NCI-H82 treated with DMSO at 0.1 percent for 48 hours (cell line): Measurements from ENCODE around the gene PRRC2A.

Source experiments
- DNase-seq: peaks from one replicate; lab custom pipeline; 2025; ENCODE audit not compliant: unreplicated experiment; lab: John Stamatoyannopoulos, UW

PRRC2A gene

DNA sequence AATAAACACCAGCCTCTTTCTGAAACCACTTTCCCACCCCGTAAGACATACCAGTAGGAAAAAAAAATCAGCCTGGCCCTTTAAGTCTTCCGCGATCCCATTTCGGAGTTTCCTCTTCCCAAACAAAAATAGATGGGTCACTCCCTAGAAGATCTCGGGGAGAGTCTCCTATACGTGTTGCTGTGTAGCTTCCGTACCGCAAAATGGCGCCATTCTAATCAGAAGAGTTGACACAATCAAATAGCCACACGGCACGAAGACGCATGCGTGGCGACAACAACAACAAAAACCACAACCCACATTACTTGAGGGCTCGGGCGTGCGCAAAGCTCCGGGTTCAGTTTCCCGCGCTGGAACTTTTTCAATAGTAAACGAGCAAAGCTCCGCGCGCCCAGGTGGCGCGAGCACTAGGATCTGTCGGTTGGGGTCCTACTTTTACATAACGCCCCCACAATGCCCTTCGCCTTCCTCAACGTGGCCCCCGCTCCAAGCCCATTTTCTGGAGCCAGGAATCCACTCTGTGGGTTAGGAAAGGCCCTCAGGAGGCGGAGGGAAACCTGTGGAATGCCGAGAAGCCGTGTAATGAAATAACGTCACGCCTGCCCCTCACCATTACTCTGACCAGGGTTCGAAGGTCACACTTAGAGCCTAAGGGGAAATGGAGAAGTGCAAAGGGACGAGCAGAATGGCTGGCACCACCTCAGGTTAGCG lies 44.4 kb downstream of the PRRC2A start, which contains the start of gene GPANK1:
Gene GPANK1 (minus strand): TSS at position 208 of the 711 bp plus-strand sequence. CDS start 519 bp downstream, outside the sequence.
- DNase-seq = peak; percentile 79

DNA sequence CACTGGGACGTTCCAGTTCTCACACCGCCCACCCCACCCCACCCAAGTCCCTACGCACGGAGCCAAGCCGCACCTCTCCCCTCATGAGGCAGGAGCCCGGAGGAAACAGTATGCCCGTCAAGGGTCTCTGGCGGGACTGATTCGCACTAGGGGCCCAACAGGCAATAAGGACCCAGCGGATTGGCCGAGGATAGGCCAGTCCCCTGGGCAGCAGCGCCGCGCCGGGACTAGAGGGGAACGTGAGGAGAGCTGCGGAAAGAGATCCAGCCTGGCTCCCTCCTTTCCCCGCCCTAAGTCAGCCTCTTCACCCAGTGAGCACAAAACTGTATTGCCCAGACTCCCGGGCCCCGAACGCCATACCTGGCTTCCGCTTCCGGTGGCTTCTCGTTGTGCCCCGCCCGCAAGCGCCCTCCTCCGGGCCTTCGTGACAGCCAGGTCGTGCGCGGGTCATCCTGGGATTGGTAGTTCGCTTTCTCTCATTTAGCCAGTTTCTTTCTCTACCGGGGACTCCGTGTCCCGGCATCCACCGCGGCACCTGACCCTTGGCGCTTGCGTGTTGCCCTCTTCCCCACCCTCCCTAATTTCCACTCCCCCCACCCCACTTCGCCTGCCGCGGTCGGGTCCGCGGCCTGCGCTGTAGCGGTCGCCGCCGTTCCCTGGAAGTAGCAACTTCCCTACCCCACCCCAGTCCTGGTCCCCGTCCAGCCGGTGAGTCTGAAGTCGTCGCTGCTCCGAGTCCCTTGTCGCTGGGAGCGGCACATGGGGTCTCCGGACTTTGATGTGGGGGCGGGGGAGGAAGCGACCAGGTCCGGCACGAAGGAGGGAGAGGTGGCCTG lies 45.2 kb downstream of the PRRC2A start, which contains the start of gene CSNK2B:
Gene CSNK2B (plus strand): TSS at position 580 of the 836 bp plus-strand sequence. CDS start 752 bp downstream, outside the sequence.
- DNase-seq = peak; percentile 99

DNA sequence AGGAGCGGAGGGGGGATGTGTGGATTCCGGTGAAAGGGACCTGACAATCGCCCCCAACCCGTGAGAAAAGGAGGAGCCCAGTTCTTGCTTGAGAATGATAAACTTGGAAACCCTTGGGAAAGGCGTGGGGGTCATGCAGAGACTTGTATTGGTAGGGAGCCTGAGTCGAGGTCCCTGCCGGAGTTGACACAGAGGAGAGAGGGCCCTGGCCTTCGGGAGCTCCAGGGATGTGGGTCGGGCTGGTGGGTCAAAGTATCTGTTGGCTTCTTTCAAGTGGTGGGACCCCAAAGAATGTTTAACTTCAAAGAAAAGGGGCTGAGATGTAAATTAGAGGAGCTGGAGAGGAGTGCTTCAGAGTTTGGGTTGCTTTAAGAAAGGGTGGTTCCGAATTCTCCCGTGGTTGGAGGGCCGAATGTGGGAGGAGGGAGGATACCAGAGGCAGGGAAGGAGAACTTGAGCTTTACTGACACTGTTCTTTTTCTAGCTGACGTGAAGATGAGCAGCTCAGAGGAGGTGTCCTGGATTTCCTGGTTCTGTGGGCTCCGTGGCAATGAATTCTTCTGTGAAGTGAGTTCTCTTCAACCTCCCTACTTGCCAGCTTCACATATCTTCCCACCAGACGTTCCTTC lies 45.9 kb downstream of the PRRC2A start:
- no peak for DNase-seq

DNA sequence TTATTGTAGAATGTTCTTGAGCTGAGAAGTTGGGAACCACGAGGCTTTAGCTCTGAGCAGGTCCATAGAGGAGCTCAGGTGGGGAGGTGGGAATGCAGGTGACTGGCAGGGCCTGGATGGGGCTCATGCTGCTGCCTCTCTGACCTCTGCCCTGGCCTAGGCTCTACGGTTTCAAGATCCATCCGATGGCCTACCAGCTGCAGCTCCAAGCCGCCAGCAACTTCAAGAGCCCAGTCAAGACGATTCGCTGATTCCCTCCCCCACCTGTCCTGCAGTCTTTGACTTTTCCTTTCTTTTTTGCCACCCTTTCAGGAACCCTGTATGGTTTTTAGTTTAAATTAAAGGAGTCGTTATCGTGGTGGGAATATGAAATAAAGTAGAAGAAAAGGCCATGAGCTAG lies 49.2 kb downstream of the PRRC2A start, which contains the start of gene LY6G5B:
Gene LY6G5B (plus strand): TSS at position 301 of the 400 bp plus-strand sequence. CDS start 975 bp downstream, outside the sequence.
- DNase-seq = no peak

DNA sequence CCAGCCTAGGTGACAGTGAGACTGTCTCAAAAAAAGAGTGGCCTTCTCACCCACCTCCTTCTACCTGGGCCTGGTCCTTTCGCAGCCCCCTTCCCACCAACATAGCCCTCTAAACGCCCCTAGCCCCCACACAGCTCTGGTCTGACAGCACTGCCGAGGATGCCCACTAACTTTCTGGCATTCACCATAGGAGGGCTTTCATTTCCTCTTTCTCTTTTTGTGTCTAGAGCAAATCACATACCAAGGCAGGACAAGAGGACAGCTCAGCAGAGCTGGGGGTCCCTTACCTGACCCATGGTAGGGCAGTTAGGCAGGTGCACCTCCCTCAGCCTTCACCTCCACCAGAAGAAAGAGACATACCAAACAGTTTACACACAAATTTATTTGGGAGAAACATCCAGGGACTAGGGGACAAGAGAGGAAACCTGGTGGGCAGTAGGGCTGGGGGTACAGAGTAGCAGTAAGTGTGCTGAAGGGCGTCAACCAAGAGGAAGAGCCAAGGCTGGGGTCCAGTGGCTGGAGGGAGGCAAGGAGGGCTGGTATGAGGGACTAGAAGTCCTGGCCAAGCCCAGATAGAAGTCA lies 55.9 kb downstream of the PRRC2A start:
- DNase-seq = no peak

DNA sequence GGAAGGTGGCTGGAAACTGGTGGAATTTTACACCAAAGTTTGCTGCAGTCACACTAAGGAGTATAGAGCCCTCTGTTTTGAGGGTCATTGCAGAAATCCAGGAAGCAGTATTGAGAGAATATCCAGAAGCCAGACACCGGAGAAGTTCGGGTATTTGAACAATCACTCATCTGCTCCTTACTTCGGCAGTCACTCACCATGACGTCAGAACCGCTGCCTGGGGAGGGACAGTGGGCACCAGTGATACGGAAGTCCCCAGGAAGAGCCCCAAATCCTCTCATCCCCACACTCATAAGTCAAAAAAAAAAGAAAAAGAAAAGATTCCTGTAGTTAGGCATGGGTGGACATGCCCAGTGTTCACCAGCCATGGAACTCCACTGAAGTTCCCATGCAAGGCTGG lies 56.4 kb downstream of the PRRC2A start:
- no peak for DNase-seq

DNA sequence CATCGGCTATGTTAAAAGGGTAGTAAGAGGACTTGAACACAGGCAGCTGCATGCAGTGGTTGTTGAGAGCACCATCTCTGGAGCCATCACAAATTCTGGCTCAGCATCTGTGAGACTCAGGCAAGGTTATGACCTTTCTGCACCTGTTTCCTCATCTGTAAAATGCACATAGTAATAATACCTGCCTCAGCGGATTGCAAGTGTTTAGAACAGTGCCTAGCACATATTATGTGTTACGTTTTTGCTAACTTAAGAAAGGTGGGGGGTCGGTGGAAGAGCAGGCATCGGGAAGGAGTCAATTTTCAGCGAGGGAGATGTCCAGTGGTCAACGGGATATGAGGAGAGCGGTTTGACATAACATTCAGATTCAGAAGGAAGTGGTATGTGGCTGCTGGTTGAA lies 57.4 kb downstream of the PRRC2A start:
- no peak for DNase-seq

DNA sequence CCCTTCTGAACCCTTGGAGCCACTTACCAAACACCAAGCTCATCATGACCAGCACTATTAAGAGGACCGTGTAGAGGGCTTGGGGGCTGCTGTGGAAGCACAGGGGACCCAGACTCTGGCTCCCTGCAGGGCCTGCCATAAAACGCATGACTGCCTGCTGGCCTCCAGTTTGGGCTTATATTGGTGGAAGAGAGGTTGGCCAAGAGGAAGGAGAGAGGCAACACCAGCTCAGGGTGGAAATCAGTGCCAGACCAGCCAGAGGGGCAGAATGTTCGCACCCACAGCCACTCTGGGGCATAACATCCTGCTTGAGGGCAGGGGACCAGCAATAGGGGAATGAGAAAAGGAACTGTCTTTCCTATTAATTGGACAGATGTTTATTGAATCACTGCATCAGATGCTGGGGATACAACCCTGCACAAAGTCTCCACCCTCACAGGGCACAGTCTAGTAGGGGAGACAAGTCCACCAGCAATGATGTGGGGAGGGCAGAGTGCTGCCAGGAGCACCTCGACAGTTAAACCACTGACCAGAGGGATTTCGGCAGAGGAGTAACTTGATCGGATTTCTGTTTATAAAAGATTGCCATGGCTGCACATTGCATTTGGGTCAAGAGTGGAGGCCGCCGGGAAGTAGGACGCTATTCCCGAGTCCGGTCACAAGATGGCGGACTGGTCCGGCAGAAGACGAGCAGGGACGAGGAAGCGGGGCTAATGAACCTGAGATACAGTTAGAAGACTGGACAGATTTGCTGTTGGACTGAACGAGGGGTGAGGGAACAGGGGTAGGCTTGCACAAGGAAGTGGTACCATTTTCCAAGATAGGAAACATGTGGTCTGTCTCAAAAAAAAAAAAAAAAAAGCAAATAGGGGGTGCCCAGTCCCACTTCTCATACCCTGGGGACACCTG lies 60.0 kb downstream of the PRRC2A start, which contains the start of gene LY6G5C:
Gene LY6G5C (minus strand): TSS at position 842 of the 909 bp plus-strand sequence. CDS start 694 bp downstream, at position 148.
- peak; percentile 76 for DNase-seq

DNA sequence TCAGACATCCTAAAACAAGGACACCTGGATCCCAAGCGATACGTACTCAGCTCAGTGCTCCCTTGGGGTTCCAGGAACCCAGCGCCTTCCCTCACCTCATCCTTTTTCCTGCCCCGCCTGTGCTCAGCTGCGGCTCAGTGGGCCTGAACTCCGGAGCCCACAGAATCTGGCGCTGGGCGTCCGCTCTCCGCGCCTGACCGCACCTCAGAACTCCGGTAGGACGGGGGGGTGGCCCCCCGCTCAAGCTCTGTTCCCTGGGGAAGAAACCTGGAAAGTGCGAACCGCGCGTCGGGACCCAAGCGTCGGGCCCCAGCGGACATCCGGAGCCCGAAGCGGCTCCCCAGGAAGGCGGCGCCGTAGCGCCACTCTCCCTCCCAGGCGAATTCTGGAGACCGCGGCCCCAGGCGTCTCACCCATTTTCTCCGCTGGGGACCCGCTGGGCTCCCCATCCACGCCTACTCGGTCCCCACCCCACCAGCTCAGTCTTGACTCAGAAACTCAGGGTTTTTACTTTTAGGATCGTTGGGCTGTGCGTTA lies 60.7 kb downstream of the PRRC2A start:
- no peak for DNase-seq

DNA sequence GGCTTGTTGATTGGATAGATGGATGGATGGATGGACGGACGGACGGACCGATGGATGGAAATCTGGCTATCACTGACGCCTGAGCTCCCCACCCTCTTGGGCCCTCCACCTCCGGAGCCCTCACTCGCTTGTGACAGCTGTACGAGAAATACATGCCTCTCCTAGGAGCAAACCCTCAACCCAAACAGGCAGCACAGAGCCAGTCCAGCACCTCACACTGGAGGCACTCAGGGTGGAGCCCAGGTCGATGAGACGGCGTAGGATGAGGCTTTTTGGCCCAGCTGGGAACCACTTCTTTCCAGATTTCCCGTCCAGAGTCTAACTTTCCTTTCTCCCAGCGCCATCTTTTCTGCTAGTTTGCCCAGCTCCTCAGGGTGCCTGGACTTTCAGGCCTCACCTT lies 63.1 kb downstream of the PRRC2A start:
- no peak for DNase-seq

DNA sequence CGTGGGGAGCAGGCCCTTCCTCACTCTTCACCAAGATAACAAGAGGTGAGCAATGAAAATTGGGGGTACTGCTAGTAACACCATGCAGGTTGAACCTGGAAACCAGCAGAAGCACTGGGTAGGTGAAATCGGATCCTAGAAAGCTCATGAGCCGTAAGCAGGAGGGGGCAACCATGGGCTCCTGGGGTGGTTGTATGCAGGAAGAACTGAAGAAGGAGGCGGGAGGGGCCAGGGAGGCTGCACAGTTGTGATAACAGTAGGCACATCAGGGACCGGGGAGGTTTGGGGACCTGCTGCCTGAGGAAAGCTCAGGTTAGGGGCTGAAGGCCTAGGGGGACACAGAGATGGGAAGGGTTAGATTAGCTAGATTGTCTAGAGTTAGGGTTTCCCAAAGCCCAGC lies 66.0 kb downstream of the PRRC2A start:
- DNase-seq = no peak

DNA sequence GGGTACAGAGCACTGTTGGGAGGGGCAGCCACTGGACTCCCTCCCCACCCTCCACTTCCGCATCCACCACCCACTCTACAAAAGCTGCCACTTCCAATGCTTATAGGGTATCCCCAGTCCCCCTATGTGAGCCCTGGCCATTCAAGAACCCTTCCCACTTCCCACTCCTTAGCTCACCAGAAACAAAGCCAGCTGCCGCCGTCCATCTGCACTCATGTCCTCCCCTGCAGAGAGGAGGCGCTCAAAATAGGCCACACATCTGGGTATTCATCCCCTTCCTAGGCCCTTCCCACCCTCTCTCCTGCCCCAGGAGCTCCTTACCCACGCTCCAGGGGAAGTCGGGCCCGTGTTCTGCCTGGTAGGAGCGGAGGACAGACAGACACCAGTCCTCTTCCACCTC lies 66.8 kb downstream of the PRRC2A start:
- no peak for DNase-seq
